HFF-Myc (cell line): ENCODE data around the gene SLC5A5.

Experiments used
- DNase-seq: peaks from one replicate; pipeline ENCODE4 v3.0.0-alpha.2; 2011; ENCODE audit warnings: low read depth; ENCODE audit errors: extremely low read depth
- H3K4me3 ChIP-seq: replicated peaks from 2 replicates; pipeline ENCODE4 v1.5.1; 2011; ENCODE audit warnings: low read depth, mild to moderate bottlenecking, control low read depth, low read length
- CTCF ChIP-seq: IDR thresholded peaks from 2 replicates; pipeline ENCODE4 v1.5.1; 2012; ENCODE audit warnings: mild to moderate bottlenecking, low read depth, low read length, control low read depth; ENCODE audit errors: missing control alignments

The SLC5A5 gene

GRCh38 chr19:17944301-17944700, 72.6 kb downstream of the SLC5A5 start:
- H3K4me3 ChIP-seq: no peak overlapping the region
- no peak for TF ChIP-seq CTCF
- peak; percentile 73 for DNase-seq
